Caco-2 (cell line): ENCODE data around the gene GPR68. TPM values are rescaled to one million over a fixed set of nuclear protein-coding genes. Genes with fewer than 3 reads are reported as not detected.

Experiments
- BruUV-seq: library from RNA; stranded (reverse); fragments of 400-500 nt; replicated peaks from 2 replicates; lab custom pipeline; 2021; lab: Mats Ljungman, UMichigan
- CTCF ChIA-PET: fragments of 300-600 bp; sonication (Branson Sonifier 250); formaldehyde crosslinking; loops from one replicate; lab custom pipeline; 2022; ENCODE audit warnings: antibody characterized with exemption; lab: Charles Lee
- POLR2A ChIA-PET: fragments of 300-600 bp; sonication (Branson Sonifier 250); formaldehyde crosslinking; loops from one replicate; lab custom pipeline; 2022; ENCODE audit warnings: antibody characterized with exemption; lab: Charles Lee
- DNase-seq, 2 experiments: peaks; one replicate each; pipeline versions ENCODE4 v3.0.0 to v3.0.0-alpha.2; 2020 to 2022
- H3K27me3 ChIP-seq: replicated peaks from 2 replicates; pipeline ENCODE4 v1.6.0; 2011; ENCODE audit warnings: low read length; ENCODE audit not compliant: control insufficient read depth, insufficient read depth
- H3K36me3 ChIP-seq: 2 replicates; pipeline ENCODE4 v1.5.1; 2011; ENCODE audit warnings: low read length; ENCODE audit not compliant: control insufficient read depth, insufficient read depth
- H3K4me1 ChIP-seq: fragments of 250-450 bp; sonication (Bioruptor Pico); 2 replicates; pipeline ENCODE4 v1.5.1; 2020; ENCODE audit warnings: mild to moderate bottlenecking
- H3K4me3 ChIP-seq: 2 replicates; pipeline ENCODE4 v1.5.1; 2011; ENCODE audit warnings: low read depth, mild to moderate bottlenecking, control low read depth, low read length
- H3K9me3 ChIP-seq: fragments of 250-450 bp; sonication (Bioruptor Pico); 2 replicates; pipeline ENCODE4 v1.5.1; 2020; ENCODE audit warnings: mild to moderate bottlenecking, moderate library complexity
- H3K27ac Mint-ChIP-seq: one replicate; pipeline ENCODE4 v1.8.0; 2022; ENCODE audit warnings: mixed read lengths; ENCODE audit not compliant: unreplicated experiment
- H3K27me3 Mint-ChIP-seq: one replicate; pipeline ENCODE4 v1.8.0; 2022; ENCODE audit warnings: mixed read lengths; ENCODE audit not compliant: insufficient read depth, unreplicated experiment
- H3K36me3 Mint-ChIP-seq: one replicate; pipeline ENCODE4 v1.8.0; 2022; ENCODE audit warnings: mild to moderate bottlenecking, mixed read lengths; ENCODE audit not compliant: insufficient read depth, unreplicated experiment
- H3K4me1 Mint-ChIP-seq: one replicate; pipeline ENCODE4 v1.8.0; 2022; ENCODE audit warnings: low read depth, mixed read lengths; ENCODE audit not compliant: unreplicated experiment
- H3K4me3 Mint-ChIP-seq: one replicate; pipeline ENCODE4 v1.8.0; 2022; ENCODE audit warnings: mild to moderate bottlenecking, moderate library complexity, mixed read lengths; ENCODE audit not compliant: unreplicated experiment
- H3K9me3 Mint-ChIP-seq: one replicate; pipeline ENCODE4 v1.8.0; 2022; ENCODE audit warnings: mixed read lengths; ENCODE audit not compliant: unreplicated experiment
- intact Hi-C: fragments of 100-400 bp; cut with micrococcal nuclease; formaldehyde crosslinking; loops from one replicate; pipeline ENCODE4 v1.10.0; 2022; ENCODE audit not compliant: unreplicated experiment
- total RNA-seq: library from RNA; stranded (reverse); gene quantifications from 2 replicates; pipeline ENCODE4 v1.2.3, GENCODE V29; 2022
- TF ChIP-seq, protein P1 (sequence below), 2 experiments: fragments of 200-600 bp in 1 of 2; IDR thresholded peaks; 1 replicate in 1 of 2; 2 replicates in 1 of 2; pipeline versions ENCODE4 v1.5.1 to v1.8.0; 2011 to 2022; ENCODE audit warnings: antibody characterized with exemption in 1 of 2, control low read depth in 1 of 2, inconsistent platforms in 1 of 2, low read depth in 1 of 2, low read length in 1 of 2, mild to moderate bottlenecking in 1 of 2, moderate library complexity in 1 of 2; ENCODE audit not compliant: insufficient read depth in 1 of 2, severe bottlenecking in 1 of 2, unreplicated experiment in 1 of 2

The GPR68 gene
- total RNA-seq, 1 experiment from 2014 or later: 0.14 TPM

DNA sequence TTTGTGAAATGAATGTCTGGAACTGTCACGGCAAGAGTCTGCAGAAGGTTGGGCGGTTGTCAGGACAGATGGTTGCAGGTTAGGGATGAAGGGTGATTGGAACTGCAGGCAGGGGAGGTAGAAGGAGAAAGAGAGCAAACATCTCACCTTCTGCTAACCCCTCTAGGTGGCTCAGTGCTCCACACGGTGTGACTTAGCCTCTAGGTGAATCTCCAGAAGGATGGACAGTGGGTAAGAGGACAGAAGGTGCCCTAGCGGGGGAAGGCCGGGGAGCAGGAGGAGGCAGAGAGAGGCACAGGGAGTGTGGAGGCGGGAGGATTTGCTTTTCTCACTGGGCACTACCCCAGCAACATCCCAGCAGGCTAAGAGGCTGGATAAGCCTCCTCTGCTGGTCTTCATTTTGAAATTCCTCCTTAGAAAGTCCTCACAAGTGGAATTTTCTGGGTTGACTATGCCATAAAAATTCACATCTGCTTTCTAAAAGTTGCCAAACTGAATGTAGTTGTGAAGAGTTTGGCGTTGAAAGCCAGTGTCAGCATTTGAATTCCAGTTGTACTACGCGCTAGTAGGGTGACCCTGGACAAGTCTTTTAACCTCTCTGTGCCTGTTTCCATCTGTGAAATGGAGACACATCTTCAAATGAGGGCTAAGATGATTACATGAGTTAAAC lies 10.7 kb upstream of the GPR68 start:
- no peaks in the 10 kb centered on the region for H3K36me3 Mint-ChIP-seq
- H3K4me3 ChIP-seq: no peak overlapping the region
- H3K9me3 Mint-ChIP-seq: no peaks in the 10 kb centered on the region
- POLR2A ChIA-PET: no interaction called here
- no peaks in the 10 kb centered on the region for H3K9me3 ChIP-seq
- H3K4me1 ChIP-seq: peaks cover 10% of the 10 kb centered on the region
- TF ChIP-seq, protein P1, sequence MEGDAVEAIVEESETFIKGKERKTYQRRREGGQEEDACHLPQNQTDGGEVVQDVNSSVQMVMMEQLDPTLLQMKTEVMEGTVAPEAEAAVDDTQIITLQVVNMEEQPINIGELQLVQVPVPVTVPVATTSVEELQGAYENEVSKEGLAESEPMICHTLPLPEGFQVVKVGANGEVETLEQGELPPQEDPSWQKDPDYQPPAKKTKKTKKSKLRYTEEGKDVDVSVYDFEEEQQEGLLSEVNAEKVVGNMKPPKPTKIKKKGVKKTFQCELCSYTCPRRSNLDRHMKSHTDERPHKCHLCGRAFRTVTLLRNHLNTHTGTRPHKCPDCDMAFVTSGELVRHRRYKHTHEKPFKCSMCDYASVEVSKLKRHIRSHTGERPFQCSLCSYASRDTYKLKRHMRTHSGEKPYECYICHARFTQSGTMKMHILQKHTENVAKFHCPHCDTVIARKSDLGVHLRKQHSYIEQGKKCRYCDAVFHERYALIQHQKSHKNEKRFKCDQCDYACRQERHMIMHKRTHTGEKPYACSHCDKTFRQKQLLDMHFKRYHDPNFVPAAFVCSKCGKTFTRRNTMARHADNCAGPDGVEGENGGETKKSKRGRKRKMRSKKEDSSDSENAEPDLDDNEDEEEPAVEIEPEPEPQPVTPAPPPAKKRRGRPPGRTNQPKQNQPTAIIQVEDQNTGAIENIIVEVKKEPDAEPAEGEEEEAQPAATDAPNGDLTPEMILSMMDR (IDR thresholded peaks at IDR 0.05; ENCODE audit: insufficient read depth in 1 of 2, low read depth in 1 of 2, low read length in 1 of 2, severe bottlenecking in 1 of 2, unreplicated experiment in 1 of 2): no peak
- CTCF ChIA-PET: no interaction called here
- no peaks in the 10 kb centered on the region for H3K27me3 Mint-ChIP-seq
- DNase-seq: no peak
- H3K36me3 ChIP-seq: no peaks in the 10 kb centered on the region
- no TSS peak for BruUV-seq
- H3K27ac Mint-ChIP-seq: no peak overlapping the region
- no peaks in the 10 kb centered on the region for H3K27me3 ChIP-seq
- intact Hi-C loops: no loop called here
- H3K4me1 Mint-ChIP-seq: no peaks in the 10 kb centered on the region
- peak overlapping the region; percentile 67 for H3K4me3 Mint-ChIP-seq

DNA sequence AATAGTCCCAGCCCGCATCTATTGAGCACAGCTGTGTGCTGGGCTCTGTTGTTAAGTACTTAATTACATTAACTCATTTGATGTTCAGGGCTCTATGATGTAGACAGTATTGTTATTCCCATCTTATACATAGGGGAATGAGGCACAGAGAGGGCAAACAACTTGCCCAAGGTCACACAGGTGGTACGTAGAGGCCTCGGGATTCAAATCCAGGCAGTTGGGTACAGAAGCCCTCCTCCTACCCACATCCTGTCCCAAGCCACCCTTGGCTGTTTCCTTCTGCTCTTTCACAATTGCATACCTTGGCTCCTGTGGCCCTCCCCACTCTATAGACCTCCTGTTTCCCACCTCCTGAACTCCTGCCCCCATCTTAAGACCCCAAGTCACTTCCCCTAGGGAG lies 10.0 kb upstream of the GPR68 start:
- Mint-ChIP-seq H3K4me3 (peak overlapping the region; percentile 67), H3K27me3 (no peaks in the 10 kb centered on the region), H3K27ac (no peak overlapping the region), H3K9me3 (no peaks in the 10 kb centered on the region), H3K4me1 (no peaks in the 10 kb centered on the region), H3K36me3 (no peaks in the 10 kb centered on the region)
- H3K4me3 ChIP-seq: no peak overlapping the region
- TF ChIP-seq, protein P1 (IDR thresholded peaks at IDR 0.05; ENCODE audit: insufficient read depth in 1 of 2, low read depth in 1 of 2, low read length in 1 of 2, severe bottlenecking in 1 of 2, unreplicated experiment in 1 of 2): no peak
- intact Hi-C loops: no loop called here
- H3K36me3 ChIP-seq: no peaks in the 10 kb centered on the region
- ChIA-PET POLR2A (no interaction called here), CTCF (no interaction called here)
- DNase-seq: no peak
- no TSS peak for BruUV-seq
- peaks cover 10% of the 10 kb centered on the region for H3K4me1 ChIP-seq
- no peaks in the 10 kb centered on the region for H3K9me3 ChIP-seq
- H3K27me3 ChIP-seq: no peaks in the 10 kb centered on the region

DNA sequence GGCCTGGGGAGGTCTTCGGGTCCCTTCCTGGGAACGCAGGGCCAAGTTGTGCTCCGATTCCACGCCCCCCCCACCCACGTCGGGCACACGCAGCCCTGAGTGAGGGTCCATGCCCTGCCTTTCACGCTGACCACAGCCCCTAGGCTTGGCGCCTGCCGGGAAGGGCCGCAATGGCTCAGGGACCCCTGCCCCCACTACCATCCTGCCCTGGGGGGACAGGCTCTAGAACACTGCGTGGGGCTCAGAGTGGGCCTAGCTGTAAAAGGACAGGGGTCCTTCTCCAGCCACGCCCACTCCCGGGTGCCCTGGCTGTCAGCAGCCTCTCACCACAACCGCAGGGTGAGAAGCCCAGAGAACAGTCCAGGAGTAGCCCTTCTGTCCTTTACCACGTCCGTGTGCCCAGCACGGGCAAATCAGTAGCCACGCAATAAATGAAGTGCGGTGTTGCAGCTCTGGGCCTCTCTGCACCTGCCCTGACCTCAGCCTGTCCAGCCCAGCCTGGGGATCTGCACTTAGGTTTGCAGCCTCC lies 9.4 kb upstream of the GPR68 start:
- Histone ChIP-seq H3K4me1 (peaks cover 10% of the 10 kb centered on the region), H3K9me3 (no peaks in the 10 kb centered on the region), H3K4me3 (peak overlapping the region; percentile 51), H3K27me3 (no peaks in the 10 kb centered on the region), H3K36me3 (no peaks in the 10 kb centered on the region)
- BruUV-seq: no TSS peak
- Mint-ChIP-seq H3K27ac (no peak overlapping the region), H3K27me3 (no peaks in the 10 kb centered on the region), H3K36me3 (no peaks in the 10 kb centered on the region), H3K4me1 (no peaks in the 10 kb centered on the region), H3K9me3 (no peaks in the 10 kb centered on the region), H3K4me3 (peak overlapping the region; percentile 67)
- intact Hi-C loops: no loop called here
- CTCF ChIA-PET: no interaction called here
- DNase-seq: no peak
- TF ChIP-seq, protein P1 (IDR thresholded peaks at IDR 0.05; ENCODE audit: insufficient read depth in 1 of 2, low read depth in 1 of 2, low read length in 1 of 2, severe bottlenecking in 1 of 2, unreplicated experiment in 1 of 2): no peak
- POLR2A ChIA-PET: no interaction called here
